Mucosa of descending colon (tissue), 3 donors: ENCODE results near the gene VRK1. TPM values are rescaled to one million over a fixed set of nuclear protein-coding genes. Genes with fewer than 3 reads are reported as not detected.

Experiments used
- ATAC-seq: fragments of 200-7000 bp; cut with Tn5 transposase; one replicate; pipeline ENCODE4 v1.9.1; 2020; ENCODE audit warnings: mild to moderate bottlenecking, moderate library complexity
- DNase-seq, 3 donors: peaks; one replicate each; pipeline ENCODE4 v3.0.0-alpha.2; 2020
- H3K36me3 ChIP-seq: fragments of 200-600 bp; one replicate; pipeline ENCODE4 v1.8.0; 2021; ENCODE audit warnings: low read depth, mild to moderate bottlenecking
- H3K4me1 ChIP-seq: fragments of 200-600 bp; one replicate; pipeline ENCODE4 v1.8.0; 2021; ENCODE audit warnings: low read depth, mild to moderate bottlenecking
- H3K4me3 ChIP-seq: fragments of 200-600 bp; one replicate; pipeline ENCODE4 v1.8.0; 2021; ENCODE audit warnings: mild to moderate bottlenecking
- H3K9me3 ChIP-seq: fragments of 200-600 bp; one replicate; pipeline ENCODE4 v1.8.0; 2021; ENCODE audit warnings: mild to moderate bottlenecking
- intact Hi-C, 2 donors: fragments of 100-400 bp; cut with DNase I in 1 of 2; cut with micrococcal nuclease in 1 of 2; formaldehyde crosslinking; loops; one replicate each; pipeline versions ENCODE4 v1.11.0 to v1.11.1; 2022; cut with DNase I, micrococcal nuclease
- long read RNA-seq, 2 donors: library from polyadenylated mRNA; unstranded; transcript quantifications; one replicate each; pipeline ENCODE4 v2.0.0, GENCODE V29; 2019 to 2021
- total RNA-seq, 3 donors: library from RNA; stranded (reverse); fragmentation: NEBNext Ultra II Directional in 2 of 3; extraction: Animal tissue kit (Norgen Biotek cat#: 25700) in 2 of 3; gene quantifications; one replicate each; pipeline versions ENCODE4 v1.2.1 to v1.2.4, GENCODE V29; 2021 to 2023
- TF ChIP-seq, protein P1 (sequence below): fragments of 200-600 bp; IDR thresholded peaks from one replicate; pipeline ENCODE4 v1.8.0; 2022; ENCODE audit warnings: antibody characterized with exemption, mild to moderate bottlenecking
- donor health status: DM: no; HTN: no; CAD: no; lungs with moderate emphysema.
- donor health status: DM: no; HTN: no; CAD: no.
- donor health status: DM: no; HTN: yes; CAD: no.

Gene VRK1, protein sequence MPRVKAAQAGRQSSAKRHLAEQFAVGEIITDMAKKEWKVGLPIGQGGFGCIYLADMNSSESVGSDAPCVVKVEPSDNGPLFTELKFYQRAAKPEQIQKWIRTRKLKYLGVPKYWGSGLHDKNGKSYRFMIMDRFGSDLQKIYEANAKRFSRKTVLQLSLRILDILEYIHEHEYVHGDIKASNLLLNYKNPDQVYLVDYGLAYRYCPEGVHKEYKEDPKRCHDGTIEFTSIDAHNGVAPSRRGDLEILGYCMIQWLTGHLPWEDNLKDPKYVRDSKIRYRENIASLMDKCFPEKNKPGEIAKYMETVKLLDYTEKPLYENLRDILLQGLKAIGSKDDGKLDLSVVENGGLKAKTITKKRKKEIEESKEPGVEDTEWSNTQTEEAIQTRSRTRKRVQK
- 10 to 100 TPM; 15.3 to 19.8 (median 19.4) TPM for total RNA-seq
- long read RNA-seq, donor 1, transcript VRK1-201 (13 exons, 1,745 nt): major isoform, 7 of 8 reads
- long read RNA-seq, donor 1, partial matches to known transcripts: 1 of 8 reads
- long read RNA-seq, donor 1, other reads (novel, unspliced or antisense): 0 of 8 reads
- long read RNA-seq, donor 2, partial matches to known transcripts: 4 of 9 reads
- long read RNA-seq, donor 2, other reads (novel, unspliced or antisense): 1 of 9 reads

DNA sequence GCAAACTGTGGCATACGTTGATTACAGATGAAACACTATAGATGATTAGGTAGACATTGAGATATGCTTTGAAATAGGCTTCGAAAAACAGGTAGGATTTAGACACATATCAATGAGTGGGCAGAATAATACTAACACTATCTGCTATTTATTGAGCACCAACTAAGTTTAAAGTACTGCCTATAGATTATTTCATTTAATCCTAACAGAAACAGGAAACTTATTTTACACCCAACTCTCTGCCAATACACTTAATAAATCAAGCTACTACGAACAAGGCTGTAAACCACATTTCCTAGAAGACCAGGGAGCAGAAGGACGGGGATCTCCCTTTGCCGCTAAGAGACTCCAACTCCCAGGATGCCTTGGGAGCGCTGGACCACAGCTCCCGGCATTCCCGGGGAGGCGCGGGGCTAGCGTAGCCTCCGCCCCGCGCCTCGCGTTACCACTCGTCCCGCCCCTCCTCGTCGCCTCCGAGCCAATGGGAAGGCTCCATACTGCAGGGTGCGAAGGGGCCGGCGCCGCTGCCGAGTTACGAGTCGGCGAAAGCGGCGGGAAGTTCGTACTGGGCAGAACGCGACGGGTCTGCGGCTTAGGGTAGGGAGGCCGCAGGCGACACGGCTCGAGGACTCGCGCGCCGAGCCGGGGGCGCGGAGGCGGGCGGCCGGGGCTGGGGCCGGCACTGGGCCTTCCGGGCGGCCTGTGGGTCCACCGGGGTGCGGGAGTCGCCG lies at the start of gene VRK1:
VRK1 (plus strand) TSS at position 532 of the 731 bp plus-strand sequence. CDS start 36,090 bp downstream, outside the sequence.
- intact Hi-C loops: no loop called here
- peak; percentile 97 to 99 (median 98) for DNase-seq
- TF ChIP-seq, protein P1, sequence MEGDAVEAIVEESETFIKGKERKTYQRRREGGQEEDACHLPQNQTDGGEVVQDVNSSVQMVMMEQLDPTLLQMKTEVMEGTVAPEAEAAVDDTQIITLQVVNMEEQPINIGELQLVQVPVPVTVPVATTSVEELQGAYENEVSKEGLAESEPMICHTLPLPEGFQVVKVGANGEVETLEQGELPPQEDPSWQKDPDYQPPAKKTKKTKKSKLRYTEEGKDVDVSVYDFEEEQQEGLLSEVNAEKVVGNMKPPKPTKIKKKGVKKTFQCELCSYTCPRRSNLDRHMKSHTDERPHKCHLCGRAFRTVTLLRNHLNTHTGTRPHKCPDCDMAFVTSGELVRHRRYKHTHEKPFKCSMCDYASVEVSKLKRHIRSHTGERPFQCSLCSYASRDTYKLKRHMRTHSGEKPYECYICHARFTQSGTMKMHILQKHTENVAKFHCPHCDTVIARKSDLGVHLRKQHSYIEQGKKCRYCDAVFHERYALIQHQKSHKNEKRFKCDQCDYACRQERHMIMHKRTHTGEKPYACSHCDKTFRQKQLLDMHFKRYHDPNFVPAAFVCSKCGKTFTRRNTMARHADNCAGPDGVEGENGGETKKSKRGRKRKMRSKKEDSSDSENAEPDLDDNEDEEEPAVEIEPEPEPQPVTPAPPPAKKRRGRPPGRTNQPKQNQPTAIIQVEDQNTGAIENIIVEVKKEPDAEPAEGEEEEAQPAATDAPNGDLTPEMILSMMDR: no peak

DNA sequence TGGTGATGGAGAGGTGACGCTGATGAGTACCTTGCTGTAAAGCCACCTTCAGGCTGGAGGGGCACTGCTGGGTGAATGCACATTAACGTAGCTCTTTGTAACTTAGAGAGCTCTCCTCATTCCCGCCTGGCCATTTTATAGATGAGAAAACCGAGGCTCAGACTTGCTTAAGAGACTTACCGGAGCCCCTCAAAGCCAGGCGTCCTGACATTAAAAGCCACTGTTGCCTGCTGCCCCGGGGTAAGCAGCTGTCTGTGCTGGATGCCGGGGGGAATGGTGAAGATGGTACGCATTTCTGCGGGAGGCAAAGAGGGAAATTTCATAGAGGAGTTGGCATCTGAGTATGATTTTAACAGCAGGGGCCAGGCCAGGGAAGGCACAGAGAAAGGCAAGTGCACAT lies 49.6 kb upstream of the VRK1 start:
- no peaks in the 10 kb centered on the region for H3K36me3 ChIP-seq
- intact Hi-C loops: loop anchor here in 1 of 2 donors (10.0 kb wide), 1 partner anchor 173 kb away; no protein-coding TSS in a partner anchor
- ATAC-seq (no peak), DNase-seq (no peak)
- TF ChIP-seq, protein P1: no peak
- H3K4me3 ChIP-seq: no peak overlapping the region
- H3K4me1 ChIP-seq: no peaks in the 10 kb centered on the region
- no peaks in the 10 kb centered on the region for H3K9me3 ChIP-seq

More for the DNA sequence above, at the start of gene VRK1:
- Histone ChIP-seq H3K4me3 (peak within 1 kb of the TSS; percentile 82), H3K36me3 (no peaks in the 10 kb centered on the region), H3K4me1 (peaks cover 4% of the 10 kb centered on the region), H3K9me3 (no peaks in the 10 kb centered on the region)
- peak; percentile 100 for ATAC-seq

GRCh38 chr14:96748362-96748761 lies 48.8 kb upstream of the VRK1 start:
- H3K9me3 ChIP-seq: no peaks in the 10 kb centered on the region
- DNase-seq: peak in 2 of 3 donors; percentile 33 to 75
- TF ChIP-seq, protein P1: no peak
- H3K4me1 ChIP-seq: no peaks in the 10 kb centered on the region
- H3K4me3 ChIP-seq: no peak overlapping the region
- intact Hi-C loops: loop anchor here in 1 of 2 donors (10.0 kb wide), 1 partner anchor 174 kb away; no protein-coding TSS in a partner anchor
- no peaks in the 10 kb centered on the region for H3K36me3 ChIP-seq
- ATAC-seq: peak; percentile 50

DNA sequence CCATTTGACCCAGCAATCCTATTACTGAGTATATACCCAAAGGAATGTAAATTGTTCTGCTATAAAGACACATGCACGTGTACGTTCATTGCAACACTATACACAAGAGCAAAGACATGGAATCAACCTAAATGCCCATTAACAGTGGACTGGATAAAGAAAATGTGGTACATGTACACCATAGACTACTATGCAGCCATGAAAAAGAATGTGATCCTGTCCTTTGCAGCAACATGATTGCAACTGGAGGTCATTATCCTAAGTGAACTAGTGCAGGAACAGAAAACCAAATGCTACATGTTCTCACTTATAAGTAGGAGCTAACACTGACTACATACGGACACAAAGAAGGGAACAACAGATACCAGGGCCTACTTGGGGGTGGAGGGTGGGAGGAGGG lies 45.7 kb upstream of the VRK1 start:
- TF ChIP-seq, protein P1: no peak
- H3K4me3 ChIP-seq: no peak overlapping the region
- ATAC-seq: no peak

DNA sequence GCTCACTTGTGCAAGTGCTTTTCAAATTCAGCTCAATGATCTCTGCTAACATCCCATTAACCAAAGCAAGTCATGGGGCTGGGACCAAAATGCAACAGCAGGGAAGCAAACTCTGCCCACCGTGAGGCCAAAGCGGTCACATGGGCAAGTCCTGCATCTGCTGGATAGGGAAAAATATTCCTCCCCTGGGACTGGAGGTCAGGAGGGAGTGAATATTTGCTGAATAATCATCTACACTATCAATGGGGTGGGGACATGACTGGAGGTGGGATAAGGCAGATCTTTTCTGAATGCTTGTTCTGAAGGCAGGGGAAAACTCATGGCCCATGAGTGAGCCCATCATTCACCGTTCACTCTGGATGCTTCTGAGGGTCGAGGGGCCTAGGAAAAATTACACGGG lies 45.1 kb upstream of the VRK1 start:
- TF ChIP-seq, protein P1: no peak
- H3K4me3 ChIP-seq: no peak overlapping the region
- DNase-seq (no peak), ATAC-seq (no peak)
- H3K4me1 ChIP-seq: no peaks in the 10 kb centered on the region
- H3K9me3 ChIP-seq: no peaks in the 10 kb centered on the region
- H3K36me3 ChIP-seq: no peaks in the 10 kb centered on the region
- intact Hi-C loops: no loop called here

More for the DNA sequence above, 45.7 kb upstream of the VRK1 start:
- intact Hi-C loops: no loop called here
- no peaks in the 10 kb centered on the region for H3K9me3 ChIP-seq
- no peak for DNase-seq
- H3K4me1 ChIP-seq: no peaks in the 10 kb centered on the region
- H3K36me3 ChIP-seq: no peaks in the 10 kb centered on the region
